Fibroblast of skin of scalp (primary cell): Measurements from ENCODE around the gene NCOA1.
"Not testable (repeated sequence)": the region's sequence is repeated elsewhere in the genome, so short reads cannot be mapped to it uniquely, and the experiment has no call there.

ENCODE experiments used
- DNase-seq: peaks from one replicate; pipeline ENCODE4 v3.0.0-alpha.2; 2013

Gene NCOA1

DNA sequence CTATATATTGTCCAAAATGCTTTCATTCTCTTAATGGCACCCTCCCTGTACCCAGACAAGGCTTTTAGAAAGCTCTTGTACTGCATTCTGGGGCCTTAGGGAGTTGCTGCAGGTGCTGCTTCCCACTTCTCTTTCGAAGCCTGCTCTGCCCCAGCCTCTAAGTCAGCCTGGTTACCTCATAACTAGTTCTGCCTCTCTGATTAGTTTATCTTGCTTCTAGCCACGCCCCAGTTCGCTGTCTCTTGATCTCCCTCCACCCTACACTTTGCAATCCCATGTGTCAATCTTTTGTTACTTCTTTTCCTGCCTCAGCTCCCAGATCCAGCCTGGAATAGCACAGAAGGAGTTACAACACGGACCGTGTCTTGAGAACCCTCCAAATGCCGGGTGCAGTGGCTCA, 13.8 kb upstream of the NCOA1 start:
- no peak for DNase-seq

DNA sequence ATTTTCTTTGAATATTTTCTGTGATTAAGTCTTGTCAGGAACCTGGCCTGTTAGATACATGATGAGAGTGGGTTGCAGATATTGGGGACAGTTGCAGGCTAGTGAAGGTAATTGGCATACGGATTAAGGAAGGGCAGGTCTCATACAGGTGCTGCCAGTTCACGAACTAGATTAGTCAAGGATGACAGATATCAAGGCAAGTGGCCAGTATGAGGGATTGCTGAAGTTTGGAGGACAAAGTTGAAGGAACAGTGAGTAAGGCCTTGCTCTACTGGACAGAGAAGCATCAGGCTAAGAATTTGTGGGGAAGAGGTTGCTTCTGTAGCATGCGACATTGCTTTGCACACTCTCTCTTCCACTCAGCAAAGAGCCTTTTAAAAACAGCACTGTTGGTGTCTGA, 12.8 kb upstream of the NCOA1 start:
- no peak for DNase-seq

DNA sequence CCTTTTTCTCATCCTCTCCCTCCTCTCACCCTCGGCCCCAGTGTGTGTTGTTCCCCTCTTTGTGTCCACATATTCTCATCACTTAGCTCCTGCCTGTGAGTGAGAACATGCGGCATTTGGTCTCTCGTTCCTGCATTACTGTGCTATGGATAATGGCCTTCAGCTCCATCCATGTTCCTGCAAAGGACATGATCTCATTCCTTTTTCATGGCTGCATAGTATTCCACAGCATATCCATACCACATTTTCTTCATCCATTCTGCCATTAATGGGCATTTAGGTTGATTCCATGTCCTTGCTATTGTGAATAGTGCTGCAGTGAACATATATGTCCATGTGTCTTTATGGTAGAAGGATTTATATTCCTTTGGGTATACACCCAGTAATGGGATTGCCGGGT, 10.8 kb upstream of the NCOA1 start:
- no peak for DNase-seq

DNA sequence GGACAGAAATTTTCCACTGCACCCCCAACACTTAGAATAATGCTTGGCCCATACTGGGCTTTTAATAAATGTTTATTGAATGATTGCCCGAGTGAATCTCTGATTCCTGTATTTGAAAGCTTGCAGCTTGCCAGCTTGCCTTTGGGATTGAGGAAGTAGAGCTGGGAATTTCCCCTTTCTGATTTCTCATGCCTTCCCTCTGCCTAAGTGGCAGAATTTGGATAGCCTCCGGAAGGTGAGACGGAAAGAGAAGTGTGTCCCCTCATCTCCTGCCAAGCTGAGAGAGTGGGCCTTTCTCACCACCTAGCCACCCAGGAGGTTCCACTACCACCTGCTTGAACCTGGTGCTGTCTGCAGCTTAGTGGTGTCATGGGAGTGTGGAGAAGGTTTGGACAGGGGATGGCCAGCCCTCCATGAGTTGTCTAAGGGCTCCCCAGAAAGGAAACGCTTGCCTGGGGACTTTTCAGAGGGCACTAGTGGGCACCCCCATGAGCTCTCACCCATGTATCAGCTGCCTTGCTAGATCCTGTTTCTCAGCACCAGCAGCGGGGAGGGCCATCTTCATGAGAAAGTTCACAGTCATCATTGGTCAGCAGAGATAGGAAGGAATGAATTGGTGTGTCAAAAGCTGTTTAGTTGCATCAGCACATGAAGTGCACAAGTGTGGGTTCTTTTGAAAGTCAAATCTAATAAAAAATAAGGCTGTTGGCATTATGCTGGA, 8.6 kb upstream of the NCOA1 start:
- no peak for DNase-seq

DNA sequence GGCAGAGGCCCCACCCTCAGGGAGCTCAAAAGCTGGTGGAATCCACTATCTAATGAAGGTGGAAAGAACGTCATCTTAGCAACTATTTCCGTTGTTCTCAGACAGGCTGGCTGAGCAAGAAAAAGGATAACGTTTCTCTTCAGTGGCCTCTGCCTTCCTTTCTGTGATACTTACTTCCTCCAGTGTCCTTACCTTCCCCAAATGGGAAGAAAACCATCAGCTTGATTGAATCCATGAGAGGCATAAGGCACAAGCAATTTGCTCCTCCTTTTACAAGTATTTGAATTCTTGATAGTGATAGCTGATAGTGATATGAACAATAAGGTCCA, 8.1 kb upstream of the NCOA1 start:
- DNase-seq: no peak

DNA sequence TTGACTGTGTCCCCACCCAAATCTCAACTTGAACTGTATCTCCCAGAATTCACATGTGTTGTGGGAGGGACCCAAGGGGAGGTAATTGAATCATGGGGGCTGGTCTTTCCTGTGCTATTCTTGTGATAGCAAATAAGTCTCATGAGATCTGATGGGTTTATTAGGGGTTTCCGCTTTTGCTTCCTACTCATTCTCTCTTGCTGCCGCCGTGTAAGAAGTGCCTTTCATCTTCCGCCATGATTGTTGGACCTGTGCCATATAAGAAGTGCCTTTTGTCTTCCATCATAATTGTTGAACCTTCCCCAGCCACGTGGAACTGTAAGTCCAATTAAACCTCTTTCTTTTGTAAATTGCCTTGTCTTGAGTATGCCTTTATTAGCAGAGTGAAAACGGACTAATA, 6.4 kb upstream of the NCOA1 start:
- not testable (repeated sequence) for DNase-seq

DNA sequence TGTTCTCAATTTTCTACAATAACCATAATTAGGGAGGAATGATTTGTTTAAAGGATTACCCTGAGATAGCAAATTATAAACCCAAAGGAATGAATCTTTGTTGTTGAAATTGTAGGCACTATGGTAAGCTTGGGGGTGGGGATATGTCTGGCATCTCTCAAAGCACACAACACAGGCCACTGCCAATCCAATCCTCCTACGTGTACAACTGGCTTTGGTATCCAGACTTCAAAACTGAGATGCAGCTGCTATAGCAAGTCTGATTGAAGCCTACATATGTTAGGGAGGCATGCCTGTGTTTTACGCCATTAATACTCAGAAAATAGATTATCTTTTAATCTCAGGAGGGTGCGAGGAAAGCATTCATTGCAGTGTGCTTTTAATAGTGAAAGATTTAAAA, 5.9 kb upstream of the NCOA1 start:
- no peak for DNase-seq

DNA sequence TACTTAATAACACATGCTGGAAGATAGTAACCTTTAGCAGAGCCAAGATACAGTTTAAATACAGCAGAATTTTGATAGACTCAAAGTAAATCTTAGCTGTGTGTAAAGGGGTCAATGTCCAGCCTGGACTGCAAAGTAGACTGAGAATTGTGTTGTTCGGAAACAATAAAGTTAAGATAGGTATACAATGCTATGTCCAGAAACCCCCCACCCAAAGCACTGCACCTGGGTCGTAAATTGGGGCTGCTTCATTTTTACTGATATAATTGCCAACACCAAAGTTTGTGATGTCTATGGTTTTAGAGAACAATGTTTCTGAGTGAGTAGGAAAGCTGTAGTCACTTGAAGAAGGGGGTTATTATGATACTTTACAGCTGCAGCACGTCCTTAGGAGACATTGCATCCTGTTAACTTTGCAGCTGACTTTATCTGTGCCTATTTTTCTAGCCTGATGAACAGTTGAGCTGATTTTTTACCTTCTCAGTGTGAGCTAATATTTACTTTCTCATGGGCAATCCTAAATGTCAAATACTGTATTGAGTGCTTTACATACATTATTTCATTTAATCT, 4.3 kb upstream of the NCOA1 start:
- no peak for DNase-seq

DNA sequence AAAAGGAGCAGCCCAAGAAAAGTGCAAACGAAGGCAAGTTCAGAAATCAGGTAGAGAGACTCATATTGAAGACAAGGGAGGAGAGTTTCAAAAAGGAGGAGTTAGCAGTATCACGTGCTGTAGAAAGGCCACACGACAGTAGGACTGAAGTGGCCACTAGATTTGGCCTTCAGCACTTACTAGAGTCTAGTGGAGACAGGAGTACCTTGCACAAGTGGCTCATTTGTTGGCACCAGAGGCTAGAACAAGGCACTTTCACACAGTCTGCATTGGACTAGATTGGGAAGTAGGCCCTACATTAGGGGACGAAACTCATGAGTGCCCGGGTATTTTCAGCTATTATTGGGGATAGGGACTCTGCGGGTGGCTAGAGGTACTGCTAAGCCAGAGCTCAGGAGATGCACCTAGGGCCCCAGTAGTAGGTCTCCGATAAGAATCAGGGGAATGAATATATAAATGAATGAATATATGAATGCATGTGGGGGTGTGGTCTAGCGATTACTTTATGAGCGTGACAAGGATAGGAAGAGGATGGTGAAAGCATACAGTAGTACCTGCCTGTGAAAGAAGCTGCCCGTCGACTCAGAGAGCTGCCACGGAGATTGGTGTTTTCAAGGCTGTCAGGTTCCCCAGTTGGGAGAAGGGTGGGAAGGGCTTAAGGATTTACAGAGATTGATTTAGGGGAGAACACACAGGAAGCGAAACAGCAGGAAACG, 1.4 kb upstream of the NCOA1 start:
- DNase-seq: no peak

DNA sequence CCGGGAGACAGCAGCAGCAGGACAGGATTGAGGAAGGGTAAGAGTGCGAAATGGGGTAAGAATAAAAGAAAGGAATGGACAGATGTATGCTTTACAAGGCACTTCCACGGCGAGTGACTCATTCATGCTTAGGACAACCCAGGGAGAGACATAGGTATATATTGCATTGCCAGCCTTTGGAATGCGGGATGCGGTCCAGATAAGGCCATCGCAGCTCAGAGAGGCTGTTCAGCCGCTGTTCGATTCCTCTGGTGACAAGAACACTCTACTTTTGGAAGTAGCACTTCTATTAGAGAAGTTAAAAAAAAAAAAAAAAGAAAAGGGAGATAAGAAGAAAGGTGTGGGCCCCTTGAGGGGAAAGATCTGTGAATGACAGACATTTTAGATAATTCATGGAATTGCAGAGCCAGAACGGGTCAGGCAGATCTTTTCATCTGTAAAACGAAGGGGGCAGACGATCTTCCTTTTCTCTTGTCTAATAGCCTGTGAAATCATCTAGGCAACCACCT, 819 bp upstream of the NCOA1 start:
- DNase-seq: peak; percentile 34

DNA sequence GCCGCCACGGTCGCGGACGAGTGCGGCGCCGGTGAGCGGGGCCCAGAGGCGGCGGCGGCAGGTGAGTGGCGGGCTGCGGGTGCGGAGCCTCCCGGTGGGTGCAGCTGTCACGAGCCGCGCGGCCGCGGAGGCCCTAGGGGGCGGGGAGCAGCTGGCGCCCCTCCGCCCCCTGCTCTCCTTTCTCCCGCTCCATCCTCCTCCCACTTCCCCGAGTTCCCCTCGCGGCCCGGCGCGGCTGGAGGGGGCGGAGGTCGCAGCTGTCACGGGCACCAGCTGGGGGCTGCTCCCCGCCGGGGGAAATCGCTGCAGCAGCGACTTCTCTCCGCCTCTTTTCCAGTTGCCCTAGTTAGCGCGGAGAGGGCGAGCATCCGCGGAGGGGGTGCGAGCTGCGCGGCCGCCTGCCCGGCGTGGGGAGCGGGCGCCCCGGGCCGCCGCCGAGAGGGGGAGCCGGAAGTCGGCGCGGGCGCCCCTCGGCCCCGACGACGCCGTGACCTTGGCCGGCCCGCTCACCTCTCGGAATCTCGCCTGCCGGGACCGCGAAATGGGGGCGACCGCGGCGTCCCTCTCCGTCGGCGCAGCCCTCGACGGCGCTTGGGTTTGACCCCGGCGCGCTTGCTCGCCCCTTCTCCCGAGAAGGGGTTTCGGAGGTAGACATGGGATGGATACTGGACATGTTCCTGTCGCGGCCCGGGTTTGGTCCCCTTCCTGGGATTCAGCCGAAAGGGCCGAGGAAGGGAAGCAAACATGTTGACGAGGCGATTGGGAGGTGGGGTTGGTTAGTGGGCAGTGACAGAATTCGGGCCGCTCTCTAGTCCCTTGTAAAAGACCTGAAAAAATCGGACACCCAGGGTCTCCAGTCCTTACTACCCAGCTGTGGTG, 727 bp downstream of the NCOA1 start:
- peak; percentile 36 for DNase-seq

DNA sequence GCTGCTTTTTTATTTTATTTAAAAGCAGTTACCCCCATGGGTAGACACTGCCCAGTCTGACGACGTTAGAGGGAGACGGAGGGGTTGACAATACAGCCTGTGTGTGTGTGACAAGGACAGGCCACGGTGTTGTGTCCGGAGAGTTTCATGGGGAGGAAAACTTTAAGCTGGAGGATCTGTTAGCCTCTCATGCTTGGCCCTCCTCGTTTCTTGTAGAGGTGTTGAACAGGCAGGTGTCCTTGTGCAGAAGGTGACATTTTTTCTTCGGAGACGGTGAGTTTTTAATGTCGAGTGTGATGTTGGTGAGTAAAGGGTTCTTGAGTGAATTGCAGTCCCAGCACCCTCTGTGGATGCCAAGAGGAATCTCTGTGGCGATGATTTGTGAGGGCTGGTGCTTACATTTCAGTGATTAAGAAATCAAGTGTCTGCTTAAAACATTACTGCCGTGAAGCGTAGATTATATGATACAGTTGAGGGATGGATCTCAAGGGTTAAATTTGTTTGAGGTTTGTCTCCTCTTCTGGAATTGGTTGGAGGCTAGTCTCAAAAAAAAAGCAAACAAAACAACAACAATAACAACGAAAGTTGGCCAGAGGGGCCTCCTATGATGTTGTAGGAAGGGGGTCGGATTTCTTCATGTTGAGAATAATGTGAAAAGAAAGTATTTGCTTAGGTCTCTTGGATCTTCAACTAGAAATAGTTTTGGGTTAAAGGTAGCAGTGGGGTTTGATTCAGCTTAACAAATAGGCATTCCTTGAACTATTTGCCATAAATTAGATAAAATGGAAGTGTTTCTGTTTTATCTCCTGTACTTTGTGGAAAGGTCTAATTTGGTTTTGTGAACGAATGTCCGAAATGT, 1.6 kb downstream of the NCOA1 start:
- peak; percentile 38 for DNase-seq

DNA sequence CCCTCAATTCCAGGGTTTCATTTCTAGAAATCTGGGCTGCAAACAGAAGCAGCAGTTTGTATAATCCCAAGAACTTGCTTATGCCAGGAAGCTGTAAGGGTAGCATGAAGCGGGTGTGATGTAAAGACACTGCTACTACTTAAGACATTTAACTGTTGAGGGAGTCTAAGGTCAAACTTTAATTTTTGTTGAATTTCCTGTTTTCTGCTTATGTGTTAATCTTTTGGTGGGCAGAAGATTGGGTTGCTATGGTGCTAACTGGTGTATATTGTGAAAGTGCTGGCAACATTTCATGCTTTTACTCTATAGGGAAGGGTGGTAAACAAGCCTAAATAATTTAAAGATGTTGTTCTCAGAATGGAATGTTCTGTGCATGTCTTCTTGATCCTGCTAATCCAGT, 2.7 kb downstream of the NCOA1 start:
- DNase-seq: peak; percentile 66

DNA sequence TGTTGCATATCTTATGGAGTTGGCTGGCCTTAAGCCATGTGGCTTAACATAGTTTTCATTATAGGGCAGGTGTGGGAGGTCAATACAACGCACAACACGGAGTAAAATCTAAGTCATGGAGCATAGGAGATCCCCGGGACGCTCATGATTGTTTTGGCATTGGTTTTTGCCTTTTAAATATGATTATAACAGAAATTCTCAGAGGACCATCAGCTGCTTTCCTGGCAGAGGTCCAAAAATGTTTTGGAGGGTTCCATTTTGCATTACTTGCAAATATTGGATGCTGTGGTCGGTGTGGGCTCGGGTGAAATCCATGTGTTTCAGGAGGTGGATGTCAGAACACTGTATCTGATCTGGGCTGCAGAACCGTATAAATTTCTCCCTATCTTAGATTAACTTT, 3.4 kb downstream of the NCOA1 start:
- no peak for DNase-seq

DNA sequence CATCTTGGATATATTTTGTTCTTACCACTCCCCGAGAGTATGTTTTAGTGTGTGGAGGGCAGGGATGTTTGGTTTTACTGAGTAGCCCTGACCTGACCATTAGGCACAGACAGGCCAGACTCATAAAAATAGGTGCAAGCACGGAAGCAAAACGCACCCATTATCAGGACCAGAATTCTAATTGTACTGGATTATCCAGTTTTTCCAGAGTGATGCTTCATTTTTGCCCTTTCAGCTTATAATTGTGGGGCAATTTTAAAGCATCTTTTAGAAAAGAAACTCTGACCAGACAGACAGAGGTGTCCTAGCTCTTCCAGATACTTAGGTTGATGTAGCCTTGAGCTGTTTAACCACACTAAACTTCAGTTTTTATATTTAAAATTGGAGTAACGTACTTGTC, 4.4 kb downstream of the NCOA1 start:
- DNase-seq: no peak

DNA sequence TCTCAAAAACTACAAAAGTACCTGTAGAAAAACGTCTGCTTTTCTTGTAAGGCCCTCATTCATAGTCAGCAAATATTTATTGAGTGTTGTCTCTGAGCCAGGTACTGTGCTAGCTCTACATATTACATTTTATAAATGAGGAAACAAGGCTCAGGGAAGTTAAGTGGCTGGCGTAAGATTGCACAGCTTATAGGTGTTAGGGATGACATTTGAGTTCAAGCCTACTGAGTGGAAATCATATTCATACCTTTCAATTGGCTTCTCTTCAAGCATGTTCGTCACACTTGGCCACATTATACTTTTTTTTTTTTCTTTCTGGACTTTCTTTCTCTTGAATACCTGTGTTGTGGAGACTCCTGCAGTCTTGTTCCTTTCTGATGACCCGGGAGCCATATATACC, 5.9 kb downstream of the NCOA1 start:
- DNase-seq: no peak

DNA sequence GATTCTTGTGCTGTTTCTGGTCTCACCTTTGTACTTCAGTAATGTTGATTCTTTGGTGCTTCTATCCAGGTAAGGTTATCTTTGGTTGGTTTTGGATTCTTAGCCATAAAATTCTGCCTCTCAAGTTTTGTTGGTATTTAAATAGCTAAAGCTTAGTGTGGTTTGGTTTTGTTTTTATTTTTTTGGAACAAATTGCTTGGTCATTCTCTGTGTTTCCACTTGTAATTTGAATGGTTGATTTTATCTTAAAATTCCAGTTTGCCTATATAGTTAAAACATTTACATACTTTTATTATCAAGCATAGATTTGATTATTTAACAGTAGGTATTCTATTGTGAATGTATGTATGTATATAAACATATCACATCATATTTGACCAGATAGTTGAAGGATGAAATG, 6.6 kb downstream of the NCOA1 start:
- DNase-seq: no peak

DNA sequence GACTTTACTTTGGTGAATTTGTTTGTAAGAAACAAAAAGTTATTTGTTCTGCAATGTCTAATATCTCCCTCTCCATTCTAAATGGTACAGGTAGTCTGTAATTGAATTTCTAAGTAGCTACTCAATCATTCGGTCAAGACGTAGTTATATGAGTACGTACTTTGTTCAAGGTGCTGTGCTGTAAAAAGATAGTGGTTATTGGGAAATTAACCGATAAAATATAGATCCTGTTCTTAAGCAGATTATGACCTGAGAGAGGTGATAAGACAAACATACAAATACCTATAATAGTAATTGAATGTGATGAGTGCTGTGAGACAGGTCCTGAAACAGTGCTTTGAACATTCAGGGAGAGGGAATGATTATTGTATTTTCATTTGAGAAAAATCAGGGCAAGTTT, 7.1 kb downstream of the NCOA1 start:
- no peak for DNase-seq

DNA sequence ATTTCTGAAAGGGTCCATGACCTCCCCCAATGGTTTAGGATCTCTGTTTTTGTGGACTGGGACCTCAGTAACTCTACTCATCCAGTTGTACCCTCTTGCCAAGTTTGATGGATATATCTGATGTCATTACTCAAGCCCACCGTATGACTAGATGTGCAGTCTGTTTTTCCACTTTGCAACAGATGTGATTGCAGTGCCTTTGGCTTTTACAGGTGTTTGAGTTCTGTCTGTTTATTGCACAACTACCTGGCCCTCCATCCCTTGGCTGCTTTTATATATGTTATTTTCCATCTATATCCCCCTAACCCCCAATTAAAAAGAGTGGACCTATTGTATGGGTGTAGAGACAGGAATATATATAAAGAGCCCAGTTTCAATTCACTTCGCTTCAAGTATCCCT, 10.8 kb downstream of the NCOA1 start:
- no peak for DNase-seq

DNA sequence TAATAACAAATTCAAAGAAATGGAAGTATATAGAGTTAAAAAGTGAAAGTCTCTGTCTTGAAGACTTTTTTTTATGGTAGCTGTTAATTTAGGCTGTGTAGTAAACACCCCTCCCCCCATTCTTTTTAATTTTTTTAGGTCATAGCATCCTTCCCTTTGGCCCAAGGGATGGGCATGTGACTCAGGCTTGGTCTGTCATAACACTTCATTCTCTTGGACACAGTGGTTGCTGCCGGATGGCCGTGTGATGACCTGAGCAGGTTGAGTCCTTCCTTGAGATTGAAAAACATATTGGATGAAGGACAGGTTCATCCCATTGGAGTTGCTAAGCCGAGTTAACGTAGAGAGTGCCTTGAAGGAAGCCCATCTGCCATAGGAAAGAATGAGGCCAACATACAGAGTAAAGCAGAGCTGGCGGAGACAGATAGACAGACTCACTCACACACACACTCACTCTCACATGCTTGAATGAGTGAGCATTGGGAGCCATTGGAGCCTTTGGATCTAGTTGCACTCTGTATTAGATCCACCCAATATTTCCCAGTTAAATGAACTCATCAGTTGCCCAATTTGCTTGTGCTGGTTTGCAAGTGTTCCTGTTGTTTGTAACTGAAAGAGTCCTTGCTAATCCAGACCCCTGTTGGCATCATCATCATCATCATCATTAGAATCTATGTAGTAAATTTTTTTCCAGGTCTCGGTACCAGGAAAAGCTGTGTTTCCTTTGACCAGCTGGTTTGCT, 14.7 kb downstream of the NCOA1 start:
- DNase-seq: no peak

DNA sequence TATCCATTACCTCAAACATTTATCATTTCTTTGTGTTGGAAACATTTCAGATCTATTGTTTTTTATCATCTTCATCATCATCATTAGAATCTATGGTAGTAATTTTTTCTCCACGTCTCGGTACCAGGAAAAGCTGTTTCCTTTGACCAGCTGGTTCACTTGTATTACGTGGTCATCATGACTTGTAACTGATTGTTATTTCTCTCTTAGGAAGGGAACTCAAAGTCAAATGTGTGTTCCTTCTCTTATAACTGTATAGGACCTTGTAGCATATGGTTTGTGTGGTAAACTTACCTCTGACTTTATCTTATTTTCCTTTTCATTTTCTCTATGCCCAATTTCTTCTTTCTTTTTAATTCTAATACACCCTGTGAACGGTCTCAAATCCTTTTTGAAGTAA, 16.5 kb downstream of the NCOA1 start:
- no peak for DNase-seq
